SK-N-SH treated with all-trans-retinoic acid at 6 μM for 48 hours (cell line): ENCODE data around the gene TCEAL2.
"Not testable (repeated sequence)": the region's sequence is repeated elsewhere in the genome, so short reads cannot be mapped to it uniquely, and the experiment has no call there.

Source experiments
- ATAC-seq: fragments of 200-7000 bp; cut with Tn5 transposase; 3 replicates; pipeline ENCODE4 v1.9.1; 2020; ENCODE audit warnings: mild to moderate bottlenecking, moderate library complexity
- ARNTL ChIP-seq: fragments of 450-650 bp; formaldehyde crosslinking; IDR thresholded peaks from 2 replicates; pipeline ENCODE4 v1.5.0; 2020; ENCODE audit warnings: low read depth, mild to moderate bottlenecking, moderate library complexity, borderline replicate concordance
- BACH2 ChIP-seq: fragments of 250-450 bp; sonication (Bioruptor Pico); IDR thresholded peaks from 2 replicates; pipeline ENCODE4 v1.9.0; 2021; ENCODE audit warnings: mild to moderate bottlenecking, borderline replicate concordance
- ESRRG ChIP-seq: fragments of 250-450 bp; sonication (Bioruptor Pico); IDR thresholded peaks from 2 replicates; pipeline ENCODE4 v1.6.1; 2021; ENCODE audit warnings: mild to moderate bottlenecking
- GLIS3 ChIP-seq: fragments of 250-450 bp; sonication (Bioruptor Pico); IDR thresholded peaks from 2 replicates; pipeline ENCODE4 v1.5.0; 2020; ENCODE audit warnings: mild to moderate bottlenecking, moderate library complexity
- ISL1 ChIP-seq: fragments of 250-450 bp; sonication (Bioruptor Pico); IDR thresholded peaks from 2 replicates; pipeline ENCODE4 v2.1.2; 2022; ENCODE audit warnings: mild to moderate bottlenecking, moderate library complexity
- OSR1 ChIP-seq: fragments of 250-450 bp; sonication (Bioruptor Pico); IDR thresholded peaks from 2 replicates; pipeline ENCODE4 v1.8.0; 2022; ENCODE audit warnings: moderate library complexity, mild to moderate bottlenecking, inconsistent platforms
- RARB ChIP-seq: fragments of 250-450 bp; sonication (Bioruptor Pico); IDR thresholded peaks from 2 replicates; pipeline ENCODE4 v1.8.0; 2021; ENCODE audit warnings: mild to moderate bottlenecking, moderate library complexity
- SNAI2 ChIP-seq: fragments of 250-450 bp; sonication (Bioruptor Pico); IDR thresholded peaks from 2 replicates; pipeline ENCODE4 v1.5.0; 2020; ENCODE audit warnings: mild to moderate bottlenecking, moderate library complexity
- TCF4 ChIP-seq: fragments of 250-450 bp; sonication (Bioruptor Pico); IDR thresholded peaks from 2 replicates; pipeline ENCODE4 v1.8.0; 2021; ENCODE audit warnings: mild to moderate bottlenecking, moderate library complexity, borderline replicate concordance
- TOX ChIP-seq: fragments of 250-450 bp; sonication (Bioruptor Pico); IDR thresholded peaks from 2 replicates; pipeline ENCODE4 v1.8.0; 2021; ENCODE audit warnings: mild to moderate bottlenecking, moderate library complexity, borderline replicate concordance
- ZFP3 ChIP-seq: fragments of 250-450 bp; sonication (Bioruptor Pico); IDR thresholded peaks from 2 replicates; pipeline ENCODE4 v1.5.0; 2020; ENCODE audit warnings: mild to moderate bottlenecking, moderate library complexity
- ZFP30 ChIP-seq: fragments of 450-650 bp; formaldehyde crosslinking; IDR thresholded peaks from 2 replicates; pipeline ENCODE4 v1.5.0; 2022; ENCODE audit warnings: mild to moderate bottlenecking, moderate library complexity
- ZNF565 ChIP-seq: fragments of 450-650 bp; formaldehyde crosslinking; conservative IDR thresholded peaks from 2 replicates; pipeline ENCODE4 v1.5.0; 2020; ENCODE audit warnings: low read depth, mild to moderate bottlenecking, moderate library complexity
- ZNF70 ChIP-seq: fragments of 450-650 bp; formaldehyde crosslinking; IDR thresholded peaks from 2 replicates; pipeline ENCODE4 v1.5.0; 2020; ENCODE audit warnings: mild to moderate bottlenecking, moderate library complexity
- ZNF8 ChIP-seq: fragments of 450-650 bp; formaldehyde crosslinking; IDR thresholded peaks from 2 replicates; pipeline ENCODE4 v1.5.0; 2020; ENCODE audit warnings: mild to moderate bottlenecking, moderate library complexity
- TF ChIP-seq, protein P1 (sequence below): fragments of 250-450 bp; sonication (Bioruptor Pico); IDR thresholded peaks from 2 replicates; pipeline ENCODE4 v1.5.1; 2021; ENCODE audit warnings: mild to moderate bottlenecking, moderate library complexity
- TF ChIP-seq, protein P2 (sequence below): fragments of 250-450 bp; sonication (Bioruptor Pico); IDR thresholded peaks from 2 replicates; pipeline ENCODE4 v1.8.0; 2020; ENCODE audit warnings: mild to moderate bottlenecking, moderate library complexity, borderline replicate concordance
- TF ChIP-seq, protein P3 (sequence below): fragments of 250-450 bp; sonication (Bioruptor Pico); IDR thresholded peaks from 2 replicates; pipeline ENCODE4 v1.5.1; 2020; ENCODE audit warnings: low read depth, mild to moderate bottlenecking, moderate library complexity
- TF ChIP-seq, protein P4 (sequence below): fragments of 250-450 bp; sonication (Bioruptor Pico); IDR thresholded peaks from 2 replicates; pipeline ENCODE4 v1.8.0; 2021; ENCODE audit warnings: low read depth, mild to moderate bottlenecking, moderate library complexity, borderline replicate concordance

TCEAL2 gene

DNA sequence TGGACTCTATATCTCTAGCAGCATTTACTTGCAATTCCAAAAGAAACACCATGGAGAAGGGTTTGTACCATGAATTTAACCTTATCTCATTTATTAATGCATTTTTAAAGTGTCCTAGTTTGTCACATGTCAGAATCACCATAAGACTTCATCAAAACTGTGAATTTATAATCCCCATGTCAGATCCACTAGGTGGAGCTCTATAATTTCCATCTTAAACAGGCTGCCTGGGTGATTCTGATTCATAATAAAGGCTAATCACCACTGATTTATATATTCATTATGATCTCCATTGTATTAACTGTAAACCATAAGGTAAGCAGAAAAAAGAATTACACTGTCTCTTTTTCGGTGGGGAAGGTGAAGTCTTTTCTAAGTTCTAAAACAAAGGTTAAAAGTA lies 4.0 kb downstream of the TCEAL2 start:
- no peak for TF ChIP-seq SNAI2 (CRISPR knock-in tag)
- no peak for TF ChIP-seq ESRRG (CRISPR knock-in tag)
- TF ChIP-seq ZFP3 (CRISPR knock-in tag), result no peak
- no peak for TF ChIP-seq OSR1 (CRISPR knock-in tag)
- no peak for TF ChIP-seq ISL1
- no peak for TF ChIP-seq ZNF8 (CRISPR knock-in tag)
- no peak for TF ChIP-seq TCF4
- no peak for TF ChIP-seq ARNTL (CRISPR knock-in tag)
- no peak for TF ChIP-seq GLIS3 (CRISPR knock-in tag)
- ATAC-seq, result no peak

DNA sequence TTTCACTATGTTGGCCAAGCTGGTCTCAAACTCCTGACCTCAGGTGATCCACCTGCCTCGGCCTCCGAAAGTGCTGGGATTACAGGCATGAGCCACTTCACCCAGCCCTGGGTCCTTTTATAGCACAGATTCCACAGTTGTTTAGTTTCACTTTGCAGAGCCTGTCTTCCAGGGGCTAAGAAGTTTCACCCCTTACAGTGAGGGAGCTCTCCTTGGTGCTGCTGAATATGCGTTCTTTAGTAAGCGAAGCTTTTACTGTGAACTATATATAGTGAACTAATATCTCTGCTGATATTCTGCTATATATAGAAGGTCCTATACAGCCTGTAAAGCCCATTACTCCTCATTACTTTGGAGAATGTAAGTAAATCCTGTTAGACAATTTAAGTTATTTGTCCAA lies 12.6 kb downstream of the TCEAL2 start:
- no peak for ATAC-seq
- TF ChIP-seq, protein P1, sequence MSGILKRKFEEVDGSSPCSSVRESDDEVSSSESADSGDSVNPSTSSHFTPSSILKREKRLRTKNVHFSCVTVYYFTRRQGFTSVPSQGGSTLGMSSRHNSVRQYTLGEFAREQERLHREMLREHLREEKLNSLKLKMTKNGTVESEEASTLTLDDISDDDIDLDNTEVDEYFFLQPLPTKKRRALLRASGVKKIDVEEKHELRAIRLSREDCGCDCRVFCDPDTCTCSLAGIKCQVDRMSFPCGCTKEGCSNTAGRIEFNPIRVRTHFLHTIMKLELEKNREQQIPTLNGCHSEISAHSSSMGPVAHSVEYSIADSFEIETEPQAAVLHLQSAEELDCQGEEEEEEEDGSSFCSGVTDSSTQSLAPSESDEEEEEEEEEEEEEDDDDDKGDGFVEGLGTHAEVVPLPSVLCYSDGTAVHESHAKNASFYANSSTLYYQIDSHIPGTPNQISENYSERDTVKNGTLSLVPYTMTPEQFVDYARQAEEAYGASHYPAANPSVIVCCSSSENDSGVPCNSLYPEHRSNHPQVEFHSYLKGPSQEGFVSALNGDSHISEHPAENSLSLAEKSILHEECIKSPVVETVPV, result no peak
- TF ChIP-seq ESRRG (CRISPR knock-in tag) (no peak), ZNF8 (CRISPR knock-in tag) (no peak), ZFP3 (CRISPR knock-in tag) (no peak), ARNTL (CRISPR knock-in tag) (no peak), BACH2 (CRISPR knock-in tag) (no peak), ZFP30 (no peak), TCF4 (no peak)
- TF ChIP-seq, protein P2, sequence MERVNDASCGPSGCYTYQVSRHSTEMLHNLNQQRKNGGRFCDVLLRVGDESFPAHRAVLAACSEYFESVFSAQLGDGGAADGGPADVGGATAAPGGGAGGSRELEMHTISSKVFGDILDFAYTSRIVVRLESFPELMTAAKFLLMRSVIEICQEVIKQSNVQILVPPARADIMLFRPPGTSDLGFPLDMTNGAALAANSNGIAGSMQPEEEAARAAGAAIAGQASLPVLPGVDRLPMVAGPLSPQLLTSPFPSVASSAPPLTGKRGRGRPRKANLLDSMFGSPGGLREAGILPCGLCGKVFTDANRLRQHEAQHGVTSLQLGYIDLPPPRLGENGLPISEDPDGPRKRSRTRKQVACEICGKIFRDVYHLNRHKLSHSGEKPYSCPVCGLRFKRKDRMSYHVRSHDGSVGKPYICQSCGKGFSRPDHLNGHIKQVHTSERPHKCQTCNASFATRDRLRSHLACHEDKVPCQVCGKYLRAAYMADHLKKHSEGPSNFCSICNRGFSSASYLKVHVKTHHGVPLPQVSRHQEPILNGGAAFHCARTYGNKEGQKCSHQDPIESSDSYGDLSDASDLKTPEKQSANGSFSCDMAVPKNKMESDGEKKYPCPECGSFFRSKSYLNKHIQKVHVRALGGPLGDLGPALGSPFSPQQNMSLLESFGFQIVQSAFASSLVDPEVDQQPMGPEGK (CRISPR knock-in tag), result no peak
- TF ChIP-seq, protein P3, sequence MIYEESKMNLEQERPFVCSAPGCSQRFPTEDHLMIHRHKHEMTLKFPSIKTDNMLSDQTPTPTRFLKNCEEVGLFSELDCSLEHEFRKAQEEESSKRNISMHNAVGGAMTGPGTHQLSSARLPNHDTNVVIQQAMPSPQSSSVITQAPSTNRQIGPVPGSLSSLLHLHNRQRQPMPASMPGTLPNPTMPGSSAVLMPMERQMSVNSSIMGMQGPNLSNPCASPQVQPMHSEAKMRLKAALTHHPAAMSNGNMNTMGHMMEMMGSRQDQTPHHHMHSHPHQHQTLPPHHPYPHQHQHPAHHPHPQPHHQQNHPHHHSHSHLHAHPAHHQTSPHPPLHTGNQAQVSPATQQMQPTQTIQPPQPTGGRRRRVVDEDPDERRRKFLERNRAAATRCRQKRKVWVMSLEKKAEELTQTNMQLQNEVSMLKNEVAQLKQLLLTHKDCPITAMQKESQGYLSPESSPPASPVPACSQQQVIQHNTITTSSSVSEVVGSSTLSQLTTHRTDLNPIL, result no peak
- TF ChIP-seq, protein P4, sequence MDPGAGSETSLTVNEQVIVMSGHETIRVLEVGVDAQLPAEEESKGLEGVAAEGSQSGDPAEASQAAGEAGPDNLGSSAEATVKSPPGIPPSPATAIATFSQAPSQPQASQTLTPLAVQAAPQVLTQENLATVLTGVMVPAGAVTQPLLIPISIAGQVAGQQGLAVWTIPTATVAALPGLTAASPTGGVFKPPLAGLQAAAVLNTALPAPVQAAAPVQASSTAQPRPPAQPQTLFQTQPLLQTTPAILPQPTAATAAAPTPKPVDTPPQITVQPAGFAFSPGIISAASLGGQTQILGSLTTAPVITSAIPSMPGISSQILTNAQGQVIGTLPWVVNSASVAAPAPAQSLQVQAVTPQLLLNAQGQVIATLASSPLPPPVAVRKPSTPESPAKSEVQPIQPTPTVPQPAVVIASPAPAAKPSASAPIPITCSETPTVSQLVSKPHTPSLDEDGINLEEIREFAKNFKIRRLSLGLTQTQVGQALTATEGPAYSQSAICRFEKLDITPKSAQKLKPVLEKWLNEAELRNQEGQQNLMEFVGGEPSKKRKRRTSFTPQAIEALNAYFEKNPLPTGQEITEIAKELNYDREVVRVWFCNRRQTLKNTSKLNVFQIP, result no peak
- TF ChIP-seq, all 23 proteins: peak for 0

DNA sequence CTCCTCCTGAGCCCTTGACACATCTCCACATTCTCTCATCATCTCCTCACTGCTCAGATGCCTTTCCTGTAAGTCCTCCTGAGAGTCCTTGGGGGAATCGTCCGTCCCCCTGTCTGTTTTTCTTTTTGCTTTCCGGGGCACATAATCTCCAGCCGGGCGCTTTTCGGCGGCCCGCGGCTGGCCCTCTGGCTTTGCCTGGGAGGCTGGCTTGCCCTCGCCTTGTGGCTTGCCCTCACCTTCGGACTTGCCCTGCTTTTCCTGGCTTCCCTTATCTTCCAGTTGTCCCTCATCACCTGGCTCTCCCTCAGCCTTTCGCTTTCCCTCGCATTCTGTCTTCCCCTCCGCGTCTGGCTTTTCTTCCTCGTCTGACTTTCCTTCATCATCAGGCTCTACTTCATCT lies 15.4 kb downstream of the TCEAL2 start:
- ATAC-seq, result not testable (repeated sequence)

DNA sequence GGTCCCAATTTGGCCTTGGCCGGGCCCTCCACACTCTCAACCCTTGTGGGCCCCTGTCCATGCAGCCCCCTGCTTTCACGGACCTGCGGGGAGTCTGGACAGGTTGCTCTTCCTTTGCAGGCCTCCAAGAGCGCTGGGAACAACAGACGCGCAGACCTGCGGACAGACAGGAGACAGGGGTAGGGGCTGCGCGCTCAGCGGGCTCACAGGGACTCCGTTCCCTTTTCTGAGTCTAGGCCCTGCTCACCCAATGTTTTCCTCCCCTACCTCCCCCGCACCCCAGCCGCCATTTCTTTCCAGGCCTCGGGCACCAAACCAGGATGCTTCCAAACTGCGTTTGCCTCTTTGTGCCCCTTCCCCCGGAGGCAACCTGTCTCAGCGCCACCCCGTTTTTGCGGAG lies 16.2 kb downstream of the TCEAL2 start:
- ATAC-seq, result not testable (repeated sequence)

DNA sequence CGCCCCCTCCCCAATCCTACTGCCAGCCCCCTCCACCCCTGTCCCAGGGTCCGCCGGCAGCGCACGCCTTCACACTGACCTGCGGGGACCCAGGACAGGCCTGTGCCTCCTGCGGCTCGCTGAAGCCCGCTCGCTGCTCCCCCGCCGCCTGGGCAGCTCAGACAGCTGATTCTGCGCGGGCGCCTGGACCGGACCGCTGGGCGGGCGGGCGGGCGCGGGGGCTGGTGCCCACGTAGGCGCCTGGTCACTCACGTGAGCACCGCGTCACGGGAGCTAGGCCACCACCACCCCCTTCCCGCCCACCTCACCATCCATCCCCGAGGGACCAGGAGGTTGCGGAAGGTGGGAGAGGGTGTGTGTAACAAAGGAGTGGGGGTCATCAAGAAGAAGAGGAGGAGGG lies 16.8 kb downstream of the TCEAL2 start, which contains the start of gene TCEAL6:
TSS of gene TCEAL6 (minus strand) at position 208 of the 400 bp plus-strand sequence.
- ATAC-seq, result not testable (repeated sequence)

DNA sequence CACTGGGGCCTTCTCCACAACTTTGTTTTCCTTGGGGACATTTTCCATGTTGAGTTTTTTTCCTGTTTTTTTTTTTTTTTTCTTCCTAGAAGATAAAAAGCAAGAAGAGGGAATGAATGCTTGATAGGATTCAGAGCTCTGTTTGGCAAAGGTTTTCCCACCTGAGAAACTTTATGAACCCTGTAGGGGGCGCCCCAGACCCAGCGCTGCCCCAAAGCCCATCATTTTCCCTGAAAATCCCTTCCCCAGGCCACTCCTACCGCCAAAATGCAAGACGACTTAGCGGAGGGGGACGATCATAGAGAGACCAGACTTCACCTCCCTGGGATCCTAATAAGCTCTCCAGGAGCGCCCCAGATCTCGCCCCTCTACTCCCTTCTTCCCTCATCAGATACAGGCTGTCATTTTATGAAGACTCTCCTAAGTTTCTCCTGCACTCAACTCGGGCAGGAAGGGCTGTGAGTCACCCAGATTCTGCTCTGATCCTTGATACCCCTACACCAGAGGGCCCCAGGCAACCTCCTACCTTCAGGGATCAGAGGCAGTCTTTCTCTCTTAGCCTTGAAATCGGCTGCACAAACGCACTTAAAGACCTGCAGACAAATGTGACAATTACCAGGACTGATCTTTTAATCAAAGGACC lies 28.9 kb downstream of the TCEAL2 start:
- ATAC-seq, result no peak
- TF ChIP-seq, protein P1, result no peak
- TF ChIP-seq, protein P2 (CRISPR knock-in tag), result no peak
- TF ChIP-seq ZFP30 (no peak), ZNF565 (CRISPR knock-in tag) (no peak), ZFP3 (CRISPR knock-in tag) (no peak), ISL1 (no peak), RARB (CRISPR knock-in tag) (no peak), ZNF70 (CRISPR knock-in tag) (no peak), SNAI2 (CRISPR knock-in tag) (no peak), TOX (no peak), GLIS3 (CRISPR knock-in tag) (no peak)
- TF ChIP-seq, protein P4, result no peak
- TF ChIP-seq, protein P3, result no peak
